OCI-LY3 (cell line): ENCODE results near the gene HSPB9.

ENCODE experiments used
- H2AFZ ChIP-seq: fragments of 200-600, 300-600 bp; shearing (Covaris generic); 2 replicates; pipeline ENCODE4 v1.6.0; 2014; ENCODE audit warnings: antibody characterized with exemption, low read depth, low read length
- H3K27ac ChIP-seq: fragments of 200-600, 300-600 bp; sonication (generic); 2 replicates; pipeline ENCODE4 v1.5.1; 2014; ENCODE audit warnings: mild to moderate bottlenecking, low read length, moderate library complexity, mixed read lengths
- H3K27me3 ChIP-seq: fragments of 200-600, 300-600 bp; sonication (generic); 2 replicates; pipeline ENCODE4 v1.6.1; 2014; ENCODE audit warnings: low read depth, low read length, mixed read lengths
- H3K36me3 ChIP-seq: fragments of 200-600, 300-600 bp; sonication (generic); replicated peaks from 2 replicates; pipeline ENCODE3; 2014; ENCODE audit warnings: low read depth, low read length, mixed read lengths
- H3K4me1 ChIP-seq: fragments of 300-600, 200-600 bp; sonication (generic); 2 replicates; pipeline ENCODE4 v1.6.1; 2014; ENCODE audit warnings: low read length, mixed read lengths
- H3K4me2 ChIP-seq: fragments of 200-600, 300-600 bp; sonication (generic); 2 replicates; pipeline ENCODE4 v1.6.1; 2014; ENCODE audit warnings: low read length, mixed read lengths
- H3K4me3 ChIP-seq: fragments of 300-600, 200-600 bp; sonication (generic); 2 replicates; pipeline ENCODE4 v1.5.1; 2014; ENCODE audit warnings: antibody characterized with exemption, mild to moderate bottlenecking, low read length, moderate library complexity
- H3K79me2 ChIP-seq: fragments of 300-600, 200-600 bp; shearing (Covaris generic); 2 replicates; pipeline ENCODE4 v1.6.1; 2014; ENCODE audit warnings: mild to moderate bottlenecking, low read length, mixed read lengths
- H3K9ac ChIP-seq: fragments of 300-600, 200-600 bp; shearing (Covaris generic); 2 replicates; pipeline ENCODE4 v1.6.0; 2014; ENCODE audit warnings: mild to moderate bottlenecking, low read length, moderate library complexity
- H3K9me3 ChIP-seq: fragments of 200-600, 300-600 bp; shearing (Covaris generic); 2 replicates; pipeline ENCODE4 v1.6.1; 2014; ENCODE audit warnings: low read length, mixed read lengths; ENCODE audit not compliant: insufficient read depth
- H4K20me1 ChIP-seq: fragments of 200-600, 300-600 bp; sonication (generic); 2 replicates; pipeline ENCODE4 v1.6.1; 2016; ENCODE audit warnings: low read length, mixed read lengths; ENCODE audit not compliant: insufficient read depth
- EZH2phosphoT487 ChIP-seq: fragments of 200-600 bp; shearing (Covaris generic); IDR thresholded peaks from 2 replicates; pipeline ENCODE4 v1.6.1; 2018; ENCODE audit warnings: antibody characterized with exemption, mixed run types, low read depth
- TF ChIP-seq, protein P1 (sequence below): fragments of 200-600, 300-600 bp; sonication (generic); IDR thresholded peaks from 2 replicates; pipeline ENCODE4 v1.5.1; 2014; ENCODE audit warnings: antibody characterized with exemption, low read length, low read depth

The HSPB9 gene

DNA sequence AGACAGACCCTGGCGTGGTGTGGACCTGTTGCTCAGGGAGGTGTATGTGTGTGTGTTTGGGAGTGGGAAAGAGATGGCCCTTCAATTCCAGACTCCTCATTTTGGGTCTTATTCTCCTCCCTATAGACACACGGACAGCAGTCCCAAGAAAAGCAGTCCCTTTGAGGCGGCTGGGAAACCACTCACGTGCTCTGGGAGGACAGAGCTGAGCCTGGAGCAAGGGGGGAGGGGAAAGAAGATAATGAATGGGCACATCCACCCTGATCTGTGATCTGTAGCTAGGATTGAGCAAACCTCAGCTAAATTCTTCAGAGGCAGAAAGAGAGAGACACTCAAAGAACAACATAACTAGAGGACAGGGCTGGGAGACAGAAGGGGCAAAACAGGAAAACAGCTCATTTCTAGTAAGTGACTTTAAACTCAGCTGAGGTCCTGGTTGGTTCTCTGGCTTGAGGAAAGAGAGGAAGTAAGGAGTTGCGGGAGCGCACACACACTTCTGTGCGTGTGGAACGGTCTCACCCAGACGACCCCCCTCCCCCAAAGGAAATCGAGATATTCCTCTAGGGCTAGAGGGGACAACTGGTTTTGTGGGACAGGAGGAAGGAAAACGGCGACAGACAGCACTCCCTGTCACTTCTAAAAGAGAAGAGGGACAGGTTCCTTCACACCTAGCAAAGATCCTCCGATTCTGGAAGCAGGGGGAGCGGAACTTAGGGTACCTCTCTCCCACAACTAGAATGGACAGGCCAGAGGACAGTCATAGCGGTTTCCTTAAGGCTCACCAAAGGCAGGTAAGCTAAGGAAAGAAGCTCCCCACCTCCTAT is 31.5 kb downstream of the HSPB9 start:
- TF ChIP-seq, protein P1, sequence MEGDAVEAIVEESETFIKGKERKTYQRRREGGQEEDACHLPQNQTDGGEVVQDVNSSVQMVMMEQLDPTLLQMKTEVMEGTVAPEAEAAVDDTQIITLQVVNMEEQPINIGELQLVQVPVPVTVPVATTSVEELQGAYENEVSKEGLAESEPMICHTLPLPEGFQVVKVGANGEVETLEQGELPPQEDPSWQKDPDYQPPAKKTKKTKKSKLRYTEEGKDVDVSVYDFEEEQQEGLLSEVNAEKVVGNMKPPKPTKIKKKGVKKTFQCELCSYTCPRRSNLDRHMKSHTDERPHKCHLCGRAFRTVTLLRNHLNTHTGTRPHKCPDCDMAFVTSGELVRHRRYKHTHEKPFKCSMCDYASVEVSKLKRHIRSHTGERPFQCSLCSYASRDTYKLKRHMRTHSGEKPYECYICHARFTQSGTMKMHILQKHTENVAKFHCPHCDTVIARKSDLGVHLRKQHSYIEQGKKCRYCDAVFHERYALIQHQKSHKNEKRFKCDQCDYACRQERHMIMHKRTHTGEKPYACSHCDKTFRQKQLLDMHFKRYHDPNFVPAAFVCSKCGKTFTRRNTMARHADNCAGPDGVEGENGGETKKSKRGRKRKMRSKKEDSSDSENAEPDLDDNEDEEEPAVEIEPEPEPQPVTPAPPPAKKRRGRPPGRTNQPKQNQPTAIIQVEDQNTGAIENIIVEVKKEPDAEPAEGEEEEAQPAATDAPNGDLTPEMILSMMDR, result no peak
- TF ChIP-seq EZH2phosphoT487, result no peak
- H3K4me1 ChIP-seq, result peaks cover 13% of the 10 kb centered on the region
- H3K4me2 ChIP-seq, result peak overlapping the region; percentile 96
- H3K9me3 ChIP-seq, result no peaks in the 10 kb centered on the region
- H3K36me3 ChIP-seq, result peaks cover 5% of the 10 kb centered on the region
- peaks cover 51% of the 10 kb centered on the region for H3K79me2 ChIP-seq
- peak overlapping the region; percentile 28 for H3K27ac ChIP-seq
- no peak overlapping the region for H2AFZ ChIP-seq
- H3K4me3 ChIP-seq, result peak overlapping the region; percentile 81
- H3K27me3 ChIP-seq, result no peaks in the 10 kb centered on the region
- peaks cover 12% of the 10 kb centered on the region for H4K20me1 ChIP-seq
- peak overlapping the region; percentile 76 for H3K9ac ChIP-seq

DNA sequence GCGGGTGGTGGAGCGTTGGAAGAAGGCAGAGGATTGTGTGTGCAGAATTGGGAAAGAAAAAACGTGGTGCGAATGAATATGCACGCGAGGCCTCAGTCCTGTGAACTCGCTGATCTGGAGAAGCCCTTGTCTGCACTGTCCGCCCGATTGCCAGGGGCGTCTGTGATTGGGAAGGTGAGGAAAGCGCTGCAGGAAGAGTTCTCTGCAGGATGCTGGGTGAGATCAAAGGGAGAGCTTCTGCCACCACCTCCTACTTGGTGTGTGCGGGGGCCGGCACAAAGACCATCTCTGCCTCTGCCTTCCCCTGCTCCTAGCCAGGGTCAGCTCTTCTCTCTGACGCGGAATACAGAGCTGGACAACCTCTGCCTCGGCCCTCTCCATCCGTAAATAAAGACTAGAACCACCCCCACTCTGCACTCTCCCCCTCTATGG is 33.0 kb downstream of the HSPB9 start:
- Histone ChIP-seq H3K36me3 (peaks cover 5% of the 10 kb centered on the region), H3K4me3 (peak overlapping the region; percentile 81), H3K79me2 (peaks cover 41% of the 10 kb centered on the region), H3K4me2 (peak overlapping the region; percentile 65), H3K4me1 (peaks cover 13% of the 10 kb centered on the region), H4K20me1 (peaks cover 12% of the 10 kb centered on the region), H3K27ac (no peak overlapping the region), H3K9ac (peak overlapping the region; percentile 32; the same call in 1 of the 2 replicates), H3K27me3 (no peaks in the 10 kb centered on the region), H3K9me3 (no peaks in the 10 kb centered on the region), H2AFZ (no peak overlapping the region)
- TF ChIP-seq, protein P1, result no peak
- no peak for TF ChIP-seq EZH2phosphoT487

DNA sequence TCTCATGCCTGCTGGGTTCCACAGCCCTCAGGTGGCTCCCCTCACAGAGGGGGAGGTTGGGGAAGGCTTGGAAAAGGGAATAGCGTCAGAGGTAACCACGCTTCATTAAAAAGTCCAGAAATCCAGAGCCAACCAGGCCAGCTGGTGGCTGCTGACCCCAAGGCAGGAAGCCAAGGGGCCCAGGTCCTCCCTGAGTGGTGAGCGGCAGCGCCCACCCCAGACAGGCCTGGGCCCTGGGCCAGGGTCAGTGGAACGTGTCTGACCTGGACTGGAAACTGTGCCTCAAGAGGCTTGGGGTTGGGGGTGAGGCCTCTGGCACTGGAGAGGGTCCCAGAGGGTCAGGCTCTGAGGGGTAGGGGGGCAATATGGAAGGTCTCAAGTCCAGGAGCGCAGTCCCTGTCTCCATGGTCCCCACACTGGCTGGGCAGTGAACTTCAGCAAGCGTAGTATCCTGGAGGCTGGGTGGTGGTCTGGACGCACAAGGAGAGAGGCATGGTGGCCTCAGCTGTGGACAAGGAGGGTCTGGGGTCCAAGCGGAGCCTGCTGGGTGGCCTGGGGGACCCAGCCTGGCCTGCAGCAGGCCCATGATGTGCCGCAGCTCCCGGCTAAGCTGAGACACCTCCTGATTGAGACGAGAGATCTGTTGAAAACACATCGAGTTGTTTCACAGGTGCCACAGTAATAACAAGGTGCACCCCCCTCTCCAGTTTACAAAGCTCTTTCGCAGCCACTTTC is 37.4 kb downstream of the HSPB9 start:
- H4K20me1 ChIP-seq, result no peaks in the 10 kb centered on the region
- H3K27me3 ChIP-seq, result no peaks in the 10 kb centered on the region
- no peak overlapping the region for H2AFZ ChIP-seq
- no peak overlapping the region for H3K4me3 ChIP-seq
- no peaks in the 10 kb centered on the region for H3K36me3 ChIP-seq
- TF ChIP-seq, protein P1, result no peak
- TF ChIP-seq EZH2phosphoT487, result no peak
- no peaks in the 10 kb centered on the region for H3K79me2 ChIP-seq
- peaks cover 28% of the 10 kb centered on the region for H3K4me1 ChIP-seq
- H3K27ac ChIP-seq, result no peak overlapping the region
- H3K4me2 ChIP-seq, result no peak overlapping the region
- H3K9me3 ChIP-seq, result no peaks in the 10 kb centered on the region
- no peak overlapping the region for H3K9ac ChIP-seq

DNA sequence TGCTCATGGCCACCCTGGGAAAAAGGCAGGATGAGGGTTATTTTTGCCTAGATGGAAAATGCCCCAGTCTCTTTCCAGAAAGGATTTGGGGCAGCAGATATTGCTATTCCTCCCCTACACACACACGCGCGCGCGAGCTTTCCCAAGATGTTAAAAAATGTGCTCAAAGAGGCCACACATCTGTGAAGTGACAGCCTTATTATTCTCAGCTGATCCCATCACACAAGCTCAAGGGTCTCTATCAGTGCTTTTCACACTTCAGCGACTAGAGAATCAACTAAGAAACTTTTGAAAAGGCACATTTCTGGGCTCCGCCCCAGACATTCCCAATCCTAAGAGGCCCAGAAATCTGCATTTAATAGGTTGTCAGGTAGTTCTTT is 37.9 kb downstream of the HSPB9 start:
- Histone ChIP-seq H3K79me2 (no peaks in the 10 kb centered on the region), H3K9me3 (no peaks in the 10 kb centered on the region), H3K4me2 (no peak overlapping the region), H3K4me1 (peaks cover 25% of the 10 kb centered on the region), H3K27me3 (no peaks in the 10 kb centered on the region), H3K36me3 (no peaks in the 10 kb centered on the region), H3K27ac (no peak overlapping the region), H2AFZ (no peak overlapping the region), H4K20me1 (no peaks in the 10 kb centered on the region), H3K4me3 (no peak overlapping the region), H3K9ac (no peak overlapping the region)
- TF ChIP-seq, protein P1, result no peak
- no peak for TF ChIP-seq EZH2phosphoT487
